Nephron progenitor cell (in vitro differentiated cells): ENCODE data around the gene DGCR8.
A peak's percentile ranks its signal among the peaks of the same experiment; 100 is the strongest.

ENCODE experiments used
- DNase-seq: peaks from one replicate; pipeline ENCODE4 v3.0.0; 2021
- H3K27ac Mint-ChIP-seq: 2 replicates; pipeline ENCODE4 v1.8.0; 2021; ENCODE audit warnings: mild to moderate bottlenecking, moderate library complexity, mixed read lengths
- H3K27me3 Mint-ChIP-seq: 2 replicates; pipeline ENCODE4 v1.8.0; 2021; ENCODE audit warnings: mild to moderate bottlenecking, low read depth, mixed read lengths; ENCODE audit not compliant: poor library complexity
- H3K36me3 Mint-ChIP-seq: 2 replicates; pipeline ENCODE4 v1.8.0; 2021; ENCODE audit warnings: low read depth, mixed read lengths
- H3K4me1 Mint-ChIP-seq: 2 replicates; pipeline ENCODE4 v1.8.0; 2021; ENCODE audit warnings: mixed read lengths
- H3K4me3 Mint-ChIP-seq: 2 replicates; pipeline ENCODE4 v1.8.0; 2021; ENCODE audit warnings: mild to moderate bottlenecking, moderate library complexity, mixed read lengths
- H3K9me3 Mint-ChIP-seq: 2 replicates; pipeline ENCODE4 v1.8.0; 2021; ENCODE audit warnings: mild to moderate bottlenecking, moderate library complexity, mixed read lengths
- CTCF ChIP-seq: fragments of 200-600 bp; sonication (generic); IDR thresholded peaks from 2 replicates; pipeline ENCODE4 v1.5.0; 2021; ENCODE audit warnings: antibody characterized with exemption

DGCR8 gene

GRCh38 chr22:20068640-20069039 lies 11.4 kb upstream of the DGCR8 start:
- Mint-ChIP-seq H3K27me3 (no peaks in the 10 kb centered on the region), H3K36me3 (no peaks in the 10 kb centered on the region), H3K4me3 (no peak overlapping the region), H3K4me1 (no peaks in the 10 kb centered on the region), H3K27ac (no peak overlapping the region), H3K9me3 (no peaks in the 10 kb centered on the region)
- DNase-seq, result no peak
- TF ChIP-seq CTCF, result no peak

- Mint-ChIP-seq H3K4me1 (no peaks in the 10 kb centered on the region), H3K36me3 (no peaks in the 10 kb centered on the region)
Observed at GRCh38 chr22:20069331-20070042, 10.6 kb upstream of the DGCR8 start.

GRCh38 chr22:20071524-20071972 lies 8.5 kb upstream of the DGCR8 start:
- no peak for DNase-seq
- Mint-ChIP-seq H3K4me1 (peaks cover 2% of the 10 kb centered on the region), H3K9me3 (no peaks in the 10 kb centered on the region), H3K27me3 (peaks cover 3% of the 10 kb centered on the region), H3K4me3 (no peak overlapping the region), H3K27ac (peak overlapping the region; percentile 7), H3K36me3 (no peaks in the 10 kb centered on the region)
- no peak for TF ChIP-seq CTCF

More at GRCh38 chr22:20069331-20070042, 10.6 kb upstream of the DGCR8 start:
- no peak overlapping the region for H3K27ac Mint-ChIP-seq
- no peak for DNase-seq
- H3K9me3 Mint-ChIP-seq, result no peaks in the 10 kb centered on the region
- no peak overlapping the region for H3K4me3 Mint-ChIP-seq
- no peak for TF ChIP-seq CTCF
- H3K27me3 Mint-ChIP-seq, result no peaks in the 10 kb centered on the region

GRCh38 chr22:20076627-20077172 lies 3.3 kb upstream of the DGCR8 start:
- H3K9me3 Mint-ChIP-seq, result no peaks in the 10 kb centered on the region
- no peak overlapping the region for H3K27ac Mint-ChIP-seq
- H3K4me3 Mint-ChIP-seq, result no peak overlapping the region
- H3K36me3 Mint-ChIP-seq, result no peaks in the 10 kb centered on the region
- peaks cover 22% of the 10 kb centered on the region for H3K4me1 Mint-ChIP-seq
- no peak for TF ChIP-seq CTCF
- no peak for DNase-seq
- H3K27me3 Mint-ChIP-seq, result peaks cover 3% of the 10 kb centered on the region

GRCh38 chr22:20080445-20080775 lies 369 bp downstream of the DGCR8 start:
- TF ChIP-seq CTCF, result no peak
- Mint-ChIP-seq H3K36me3 (peaks cover 5% of the 10 kb centered on the region), H3K27me3 (peaks cover under 1% of the 10 kb centered on the region), H3K27ac (peak overlapping the region; percentile 88), H3K9me3 (no peaks in the 10 kb centered on the region), H3K4me3 (peak overlapping the region; percentile 91), H3K4me1 (peaks cover 58% of the 10 kb centered on the region)
- DNase-seq, result peak; percentile 75
